KBM-7 (cell line): Measurements from ENCODE around the gene CLIC1.
A peak's percentile ranks its signal among the peaks of the same experiment; 100 is the strongest.

Experiments
- DNase-seq: peaks from one replicate; pipeline ENCODE4 v3.0.0-alpha.2; 2015
- in situ Hi-C: fragments of 300-500 bp; cut with MboI; formaldehyde crosslinking; loops from 2 replicates; pipeline ENCODE4 v1.14.3; 2020; ENCODE audit warnings: low sequenced_read_pairs, low pct_unique_long_range_greater_than_20kb, mixed read lengths

Gene CLIC1

DNA sequence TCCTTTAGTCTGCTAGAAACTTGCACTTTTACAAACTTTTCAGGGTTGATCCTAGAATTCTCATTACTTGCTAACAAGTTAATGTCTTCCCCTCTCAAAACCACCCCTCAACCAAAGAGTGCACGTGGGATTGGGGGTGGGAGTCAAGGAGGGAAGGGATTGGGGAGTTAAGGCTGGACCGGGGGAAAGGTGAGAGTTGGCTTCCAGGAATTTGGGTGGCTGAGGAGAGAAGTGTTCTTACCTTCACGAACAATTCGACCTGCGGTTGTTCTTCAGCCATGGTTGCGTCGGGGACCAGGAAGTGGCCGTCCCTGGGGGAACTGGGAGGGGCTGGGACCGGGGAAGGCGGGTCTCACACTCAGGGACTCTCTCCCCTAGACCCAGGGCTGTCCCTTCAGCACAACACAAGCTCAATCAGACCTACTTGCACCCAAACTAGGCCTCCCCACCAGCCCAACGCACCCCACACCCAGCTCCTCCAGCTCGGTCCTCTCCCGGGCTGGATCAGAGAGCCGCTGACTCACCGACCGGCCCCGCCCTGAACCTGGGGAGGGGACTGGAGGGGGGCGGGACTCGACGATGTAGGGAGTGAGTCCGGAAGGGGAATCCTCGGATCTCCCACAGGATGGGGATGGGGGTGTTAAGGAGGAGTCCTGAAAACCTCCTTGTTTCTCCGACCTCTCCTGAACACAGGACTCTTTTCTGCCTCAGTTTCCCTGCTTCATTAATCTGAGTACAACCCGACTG is at the start of gene CLIC1:
Gene CLIC1 (minus strand): TSS at position 510 of the 747 bp plus-strand sequence. CDS start 230 bp downstream, at position 280.
- in situ Hi-C loops = no loop called here
- peak; percentile 81 for DNase-seq

DNA sequence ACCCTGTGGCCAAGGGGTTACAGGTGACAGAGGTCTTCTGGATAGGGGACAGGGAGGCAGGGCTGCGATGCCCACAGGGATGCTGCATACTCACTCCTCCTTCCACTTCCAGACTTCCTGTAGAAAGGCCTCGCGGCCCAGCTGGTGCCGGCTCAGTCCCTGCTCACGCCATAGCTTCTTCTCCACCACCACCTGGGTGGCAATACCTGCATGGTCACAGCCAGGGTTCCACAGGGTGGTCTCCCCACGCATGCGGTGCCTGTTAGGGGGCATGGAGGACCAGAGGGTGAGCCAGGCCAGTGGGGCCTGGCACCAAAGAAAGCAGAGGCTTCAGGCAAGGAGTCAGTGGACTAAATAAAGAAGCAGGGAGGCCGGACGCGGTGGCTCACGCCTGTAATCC is 49.1 kb upstream of the CLIC1 start:
- in situ Hi-C loops = no loop called here
- DNase-seq = no peak

DNA sequence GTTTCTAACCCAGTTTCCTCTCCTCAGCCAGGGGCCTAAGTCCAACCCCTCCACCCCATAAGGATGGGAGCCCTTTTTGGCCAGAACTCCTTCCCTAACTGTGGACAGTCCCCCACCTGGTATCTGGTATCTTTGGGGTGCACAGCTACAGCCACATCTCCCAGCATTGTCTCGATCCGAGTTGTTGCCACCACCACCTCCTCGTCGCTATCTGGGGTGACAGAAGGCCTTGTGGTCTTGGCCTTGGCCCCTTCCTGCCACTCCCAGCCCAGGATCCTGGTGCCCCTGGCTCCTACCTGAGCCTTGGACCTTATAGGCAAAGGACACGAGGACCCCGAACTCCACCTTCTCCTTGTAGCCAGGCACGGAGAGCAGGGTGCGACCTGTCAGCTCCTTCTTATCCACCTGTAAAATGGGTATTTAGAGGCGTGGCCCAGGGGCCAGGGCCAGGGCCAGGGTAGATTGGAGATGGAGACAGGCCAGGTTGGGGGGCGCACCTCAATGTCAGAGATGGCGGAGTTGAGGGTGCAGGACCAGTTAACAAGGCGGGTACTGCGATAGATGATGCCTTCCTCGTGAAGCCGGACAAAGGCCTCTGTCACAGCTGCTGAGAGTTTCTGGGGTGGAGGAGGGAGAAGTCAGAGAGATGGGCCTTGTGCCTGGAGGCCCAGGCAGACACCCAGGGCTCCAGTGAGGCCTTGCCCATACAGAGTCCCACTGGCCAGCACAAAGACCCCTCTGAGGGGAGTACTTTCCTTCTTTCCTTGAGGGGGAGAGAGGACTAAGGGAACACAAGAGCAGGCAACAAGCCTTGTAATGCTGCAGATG is 48.0 kb upstream of the CLIC1 start:
- in situ Hi-C loops = no loop called here
- DNase-seq = no peak

DNA sequence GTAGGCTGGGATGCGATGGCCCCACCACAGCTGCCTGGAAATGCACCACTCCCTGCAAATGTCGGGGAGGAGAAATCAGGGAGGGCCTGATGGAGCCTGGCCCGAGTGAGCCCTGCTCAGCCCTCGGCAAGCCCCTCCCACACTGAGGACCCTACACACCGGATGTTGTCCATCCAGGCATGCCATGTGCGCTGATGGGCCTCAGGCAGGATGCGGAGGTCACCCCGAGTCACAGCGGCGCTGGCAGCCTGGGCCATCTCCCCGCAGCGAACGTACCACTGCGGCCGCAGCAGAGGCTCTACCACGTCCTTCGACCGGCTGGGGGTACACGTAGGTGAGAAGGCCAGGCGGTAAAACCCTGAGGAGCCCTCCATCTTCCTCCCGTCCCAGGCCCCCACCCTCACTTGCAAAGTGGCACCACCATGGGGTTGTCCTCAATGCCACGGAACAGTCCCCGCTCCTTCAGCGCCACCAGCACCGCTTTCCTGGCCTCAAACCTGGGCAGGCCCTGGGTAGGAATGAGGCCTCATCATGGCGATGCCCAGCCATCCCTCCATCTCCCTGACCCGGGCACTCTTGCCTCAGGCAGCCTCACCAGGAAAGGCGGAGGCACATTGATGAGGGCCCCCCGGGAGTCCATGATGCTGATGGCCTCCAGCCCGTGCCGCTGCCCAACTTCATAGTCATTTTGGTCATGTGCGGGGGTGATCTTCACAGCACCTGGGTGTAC is 46.0 kb upstream of the CLIC1 start:
- DNase-seq = no peak
- in situ Hi-C loops = no loop called here

DNA sequence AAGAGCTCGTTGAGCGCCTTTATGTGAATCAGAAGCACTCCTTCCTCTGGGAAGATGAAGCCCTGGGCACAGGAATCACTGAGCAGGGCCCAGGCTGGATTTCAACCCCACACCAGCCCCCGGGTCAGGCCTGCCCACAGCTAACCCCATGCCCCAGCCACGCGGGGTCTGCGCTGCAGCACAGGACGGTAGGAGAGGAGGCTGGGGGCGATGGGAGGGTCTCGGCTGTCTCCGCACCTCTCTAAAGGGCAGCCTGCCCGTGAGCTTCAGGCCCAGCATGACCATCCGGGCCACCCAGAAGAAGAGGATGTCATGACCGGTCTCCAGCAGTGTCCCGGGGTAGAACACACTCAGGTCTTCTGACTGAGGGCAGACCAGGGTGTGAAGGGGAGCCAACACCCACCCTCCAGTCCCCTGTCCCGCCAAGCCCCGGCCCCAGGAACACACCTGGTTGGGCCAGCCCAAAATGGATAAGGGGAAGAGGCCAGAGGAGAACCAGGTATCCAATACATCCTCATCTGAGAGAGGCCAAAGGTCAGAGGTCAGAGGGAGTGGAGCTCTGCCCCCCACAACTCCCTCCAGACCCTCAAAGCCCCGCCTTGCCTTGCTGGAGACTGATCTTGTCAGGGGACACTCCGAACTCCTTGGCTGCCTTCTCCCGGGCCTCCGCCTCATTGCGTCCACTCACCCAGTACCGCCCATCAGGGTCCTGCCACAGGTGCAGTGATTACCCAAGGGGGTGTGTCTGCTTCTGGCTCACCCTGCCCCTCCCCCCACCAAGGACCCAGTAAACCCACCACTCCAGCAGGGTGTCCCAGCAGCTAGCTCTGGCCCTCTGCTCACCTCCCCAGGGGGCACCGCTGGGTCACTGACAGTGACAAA is 45.2 kb upstream of the CLIC1 start:
- in situ Hi-C loops = no loop called here
- DNase-seq = no peak

DNA sequence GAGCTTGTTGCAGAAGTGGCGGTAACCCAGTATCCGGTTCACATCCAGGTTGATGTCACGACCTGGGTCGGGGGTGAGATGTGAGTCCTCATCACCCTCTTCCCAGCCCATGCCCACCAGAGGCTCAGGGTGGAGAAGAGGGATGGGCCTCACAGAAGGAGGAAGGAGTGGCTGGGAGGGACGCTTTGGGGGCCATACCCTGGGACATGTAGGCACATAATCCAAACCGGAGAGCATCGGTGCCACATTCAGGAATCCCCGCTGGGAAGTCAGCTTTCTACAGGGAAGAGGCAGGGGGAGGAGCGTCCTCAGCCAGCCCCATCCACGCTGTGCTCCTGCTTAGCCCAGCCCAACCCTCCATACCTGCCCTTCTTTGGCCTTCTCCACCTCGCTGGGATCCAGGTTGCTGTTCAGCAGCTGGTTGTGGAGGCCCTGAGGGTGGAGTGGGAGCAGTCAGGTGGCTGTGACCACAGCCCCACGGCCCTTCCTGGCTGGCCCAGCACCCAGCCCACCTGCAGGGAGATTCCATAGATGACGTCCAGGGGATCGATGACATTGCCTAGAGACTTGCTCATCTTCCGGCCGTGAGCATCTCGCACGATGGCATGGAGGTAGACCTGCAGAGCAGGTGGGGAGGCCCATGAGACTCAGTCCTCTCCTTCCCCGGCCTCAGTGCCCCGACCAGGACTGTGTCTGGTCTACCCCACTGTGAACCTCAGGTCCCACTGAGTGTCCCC is 44.3 kb upstream of the CLIC1 start:
- DNase-seq = no peak

DNA sequence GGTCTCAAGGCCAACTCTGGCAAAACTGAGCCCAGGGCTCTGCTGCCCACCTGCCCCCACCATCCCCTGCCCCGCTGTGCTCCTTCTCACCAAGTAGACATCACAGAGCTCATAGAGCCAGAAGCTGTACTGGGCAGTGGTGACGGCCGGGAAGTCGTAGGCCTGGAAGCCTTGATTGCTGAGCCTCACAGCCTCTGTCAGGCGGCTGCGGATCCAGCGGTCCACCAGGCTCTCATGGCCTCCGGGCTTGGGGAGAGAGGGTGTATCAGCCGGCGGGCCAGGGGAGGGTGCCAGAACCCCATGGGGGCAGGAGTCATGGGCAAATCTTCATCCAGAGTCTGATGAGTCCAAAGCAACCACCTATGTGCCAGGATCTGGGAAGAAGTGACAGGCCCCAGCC is 43.6 kb upstream of the CLIC1 start:
- DNase-seq = no peak
- in situ Hi-C loops = no loop called here

More for the DNA sequence above, 44.3 kb upstream of the CLIC1 start:
- in situ Hi-C loops = no loop called here

DNA sequence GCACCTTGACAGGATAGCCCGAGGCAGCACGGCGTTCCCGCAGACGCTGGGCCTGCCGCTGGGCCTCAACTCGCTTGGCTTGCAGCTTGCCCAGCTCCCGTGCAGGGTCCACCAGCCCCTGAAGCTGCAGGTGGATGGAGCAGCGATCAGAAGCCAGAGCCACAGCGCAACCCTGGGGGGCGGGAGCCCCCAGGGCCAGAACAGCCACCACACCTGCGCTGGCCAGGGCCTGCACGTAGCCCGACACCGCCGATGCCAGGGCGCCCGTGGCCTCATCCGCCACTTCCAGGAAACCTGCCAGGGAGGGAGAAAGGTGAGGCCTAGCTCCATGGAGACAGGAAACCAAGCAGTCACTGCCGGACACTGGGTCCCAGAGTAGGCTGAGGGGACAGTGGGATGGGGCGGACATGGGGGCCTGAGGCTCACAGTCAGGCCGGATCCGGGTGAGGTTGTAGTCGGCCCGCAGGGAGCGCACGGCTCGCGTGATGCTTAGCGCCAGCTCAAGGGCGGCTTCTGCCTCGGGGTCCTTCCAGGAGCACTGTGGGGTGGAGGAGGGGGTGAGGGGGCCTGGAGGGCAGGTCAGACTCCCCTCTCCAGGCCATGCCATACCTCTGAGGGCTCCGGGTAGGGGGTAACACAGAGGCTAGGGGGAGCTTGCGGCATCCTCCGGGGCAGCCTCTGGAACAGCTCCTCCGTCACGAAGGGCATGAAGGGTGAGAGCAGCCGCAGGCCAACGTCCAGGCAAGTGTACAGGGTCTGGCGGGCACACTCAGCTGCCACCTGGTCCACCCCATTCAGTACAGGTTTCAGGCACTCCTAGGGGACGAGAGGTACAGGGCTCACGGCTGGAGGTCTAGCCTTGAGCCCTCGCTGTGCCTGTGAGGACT is 42.9 kb upstream of the CLIC1 start:
- DNase-seq = no peak
- in situ Hi-C loops = no loop called here

DNA sequence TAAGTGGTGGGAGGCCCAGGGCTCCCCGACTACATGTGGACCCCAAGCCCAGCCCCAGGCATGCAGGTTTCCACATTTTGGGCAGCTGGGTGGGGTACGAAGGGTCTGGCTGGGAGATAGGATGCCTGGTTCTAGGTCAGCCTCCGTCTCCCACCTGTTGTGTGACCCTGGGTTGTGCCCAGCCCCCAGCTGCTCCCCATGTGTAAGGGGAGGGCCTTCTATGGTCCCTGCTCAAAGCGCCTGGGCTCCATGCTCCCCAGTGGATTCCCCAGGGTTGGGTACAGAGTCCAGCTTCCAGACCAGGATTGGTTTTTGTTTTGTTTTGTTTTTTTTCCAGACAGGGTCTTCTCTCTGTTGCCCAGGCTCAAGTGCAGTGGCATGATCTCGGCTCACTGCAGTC is 41.9 kb upstream of the CLIC1 start:
- in situ Hi-C loops = no loop called here
- DNase-seq = no peak

DNA sequence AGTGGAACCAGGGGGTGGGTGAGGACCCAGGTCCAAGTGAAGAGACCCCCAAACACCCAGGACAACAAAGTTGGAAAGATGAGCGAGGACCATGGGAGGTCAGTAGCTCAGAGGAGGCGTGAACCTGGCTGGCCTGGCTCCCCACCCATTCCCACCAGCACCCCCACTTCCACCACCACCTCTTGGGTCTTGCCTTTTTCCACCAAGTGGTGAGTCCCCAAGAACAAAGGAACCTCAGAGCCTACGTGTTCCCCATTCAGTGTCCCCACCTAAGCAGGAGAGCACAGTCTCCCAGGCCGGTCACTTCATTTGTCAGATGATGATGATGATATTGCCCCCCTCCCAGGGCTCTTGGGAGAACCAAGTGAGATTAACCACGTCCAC is 41.3 kb upstream of the CLIC1 start:
- in situ Hi-C loops = no loop called here
- no peak for DNase-seq

DNA sequence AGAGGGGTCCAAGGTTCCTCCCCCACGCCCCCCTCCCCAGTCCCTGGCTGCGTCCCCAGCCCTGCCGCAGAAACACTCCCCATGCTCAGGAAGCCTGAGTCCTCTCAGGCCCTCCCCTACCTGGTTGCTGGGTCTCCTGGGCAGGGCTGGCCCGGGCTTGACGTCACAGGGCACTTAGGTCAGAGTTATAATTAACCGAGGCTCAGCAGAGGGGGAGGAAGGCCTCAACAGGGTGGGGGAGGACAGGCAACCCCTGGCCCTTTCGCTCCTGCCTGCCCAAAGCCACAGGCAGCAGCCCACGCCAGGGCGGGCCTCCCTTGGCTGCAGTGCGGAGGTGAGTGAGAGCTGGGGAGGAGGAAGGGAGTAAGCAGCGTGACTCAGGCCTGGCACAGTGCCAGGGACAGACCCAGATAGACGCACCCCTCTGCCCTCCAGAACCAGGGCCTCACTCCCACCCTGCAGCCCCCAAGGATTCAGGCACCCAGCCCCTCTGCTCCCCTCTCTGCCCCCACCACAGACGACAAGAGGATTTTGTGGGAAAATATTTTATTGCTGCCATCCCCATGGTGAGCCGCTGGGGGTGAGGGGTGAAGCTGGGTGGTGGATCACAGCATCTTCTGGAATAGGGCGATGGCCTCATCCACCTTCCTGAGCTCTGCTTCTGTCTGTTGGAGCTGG is 40.8 kb upstream of the CLIC1 start, which contains the start of gene VWA7:
Gene VWA7 (minus strand): TSS at position 340 of the 678 bp plus-strand sequence. CDS start 549 bp downstream, outside the sequence.
- peak; percentile 94 for DNase-seq
- in situ Hi-C loops = no loop called here

DNA sequence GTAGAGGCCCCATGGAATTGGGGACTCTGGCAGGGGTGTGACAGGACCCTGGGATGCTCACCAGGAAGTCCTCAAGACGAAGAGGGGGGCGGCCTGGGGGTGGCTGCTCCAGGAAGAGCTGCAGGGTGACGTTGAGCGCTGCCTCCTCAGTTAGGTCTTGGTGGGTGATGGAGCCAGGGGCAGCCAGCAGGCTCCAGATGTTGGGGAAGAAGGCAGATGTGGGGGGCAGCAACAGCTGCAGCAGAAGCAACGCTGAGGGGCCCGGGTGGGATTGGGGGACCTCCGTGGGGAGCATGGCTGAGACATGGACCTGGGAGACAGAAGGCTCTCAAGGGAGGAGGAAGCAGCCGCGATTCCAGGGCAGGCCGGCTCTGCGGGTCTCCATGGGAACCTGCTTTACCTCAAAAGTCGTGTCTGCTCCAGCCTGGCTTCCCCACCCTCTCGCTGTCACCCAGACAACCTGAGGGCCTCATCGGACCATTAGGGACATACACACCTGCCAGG is 40.2 kb upstream of the CLIC1 start:
- no peak for DNase-seq
- in situ Hi-C loops = no loop called here

DNA sequence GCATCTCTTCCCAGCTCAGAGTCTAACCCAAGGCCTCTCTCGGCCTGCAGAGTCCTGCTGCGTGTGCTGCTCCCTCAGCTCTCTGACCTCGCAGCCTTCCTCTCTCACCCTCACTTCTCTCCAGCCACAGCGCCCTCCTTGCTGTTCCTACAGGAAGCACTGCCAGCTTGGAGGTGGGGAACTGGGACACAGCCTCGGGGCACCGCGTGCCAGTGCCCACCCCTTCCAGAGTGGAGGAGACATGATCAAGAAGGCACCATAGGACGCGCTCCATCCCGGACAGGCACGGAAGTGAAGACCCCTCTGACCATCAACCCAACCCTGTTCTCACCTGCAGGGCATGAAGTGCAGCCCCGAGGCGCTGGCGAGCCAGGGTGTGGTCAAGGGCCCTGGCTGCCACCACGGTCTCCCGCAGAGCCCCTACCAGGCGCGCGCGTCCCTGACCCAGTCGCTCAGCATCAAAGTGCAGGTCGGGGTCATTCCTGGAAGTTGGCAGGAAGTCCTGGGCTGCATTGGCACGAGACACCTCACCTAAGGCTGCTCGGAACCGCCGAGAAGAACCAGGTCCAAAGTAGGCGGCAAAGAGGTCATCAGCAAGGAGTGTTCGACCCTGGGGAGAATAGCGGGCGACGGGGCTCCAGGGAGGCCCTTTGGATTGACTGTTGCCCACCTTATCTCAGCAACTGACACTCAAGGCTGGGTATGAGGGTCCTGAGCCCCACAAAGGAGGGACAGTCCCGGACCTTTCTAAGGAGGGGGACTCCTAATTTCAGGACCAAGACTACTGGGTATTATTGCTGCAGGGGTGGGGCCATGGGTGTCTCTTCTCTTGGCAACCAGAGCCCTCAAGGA is 39.5 kb upstream of the CLIC1 start:
- in situ Hi-C loops = no loop called here

DNA sequence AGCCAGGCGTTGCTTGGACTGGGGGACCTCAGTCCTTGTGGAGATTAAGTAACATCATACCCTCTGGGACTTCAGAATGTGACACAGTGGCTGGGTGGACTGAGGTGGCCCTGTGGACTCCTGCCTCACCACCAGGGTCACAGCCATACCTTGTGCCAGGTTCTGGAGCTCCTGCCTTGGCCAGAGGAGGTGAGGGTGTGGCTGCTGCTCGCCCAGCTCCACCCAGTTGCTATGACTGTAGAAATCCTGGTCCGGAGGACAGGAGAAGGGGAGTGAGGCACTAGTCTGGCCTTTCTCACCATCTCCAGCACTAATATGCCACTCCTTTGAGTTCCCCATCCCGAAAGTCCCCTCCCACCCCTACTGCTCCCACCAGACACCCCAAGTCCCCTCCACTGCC is 38.9 kb upstream of the CLIC1 start:
- in situ Hi-C loops = no loop called here
- DNase-seq = no peak

More for the DNA sequence above, 39.5 kb upstream of the CLIC1 start:
- DNase-seq = no peak

DNA sequence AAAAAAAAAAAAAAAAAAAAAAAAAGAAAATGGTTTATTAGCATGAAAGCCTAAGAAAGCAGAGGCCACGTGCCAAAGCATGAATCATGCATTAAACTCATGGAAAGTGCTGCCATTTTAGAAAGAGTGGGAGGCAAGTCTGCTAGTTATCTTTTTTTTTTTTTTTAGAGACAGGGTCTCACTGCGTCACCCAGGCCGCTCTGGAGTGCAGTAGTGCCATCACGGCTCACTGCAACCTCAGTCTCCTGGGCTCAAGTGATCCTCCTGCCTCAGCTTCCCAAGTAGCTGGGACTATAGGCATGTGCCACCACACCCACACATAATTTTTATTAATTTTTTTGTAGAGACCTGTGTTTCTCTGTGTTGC is 35.6 kb upstream of the CLIC1 start:
- in situ Hi-C loops = no loop called here
- DNase-seq = peak; percentile 14

DNA sequence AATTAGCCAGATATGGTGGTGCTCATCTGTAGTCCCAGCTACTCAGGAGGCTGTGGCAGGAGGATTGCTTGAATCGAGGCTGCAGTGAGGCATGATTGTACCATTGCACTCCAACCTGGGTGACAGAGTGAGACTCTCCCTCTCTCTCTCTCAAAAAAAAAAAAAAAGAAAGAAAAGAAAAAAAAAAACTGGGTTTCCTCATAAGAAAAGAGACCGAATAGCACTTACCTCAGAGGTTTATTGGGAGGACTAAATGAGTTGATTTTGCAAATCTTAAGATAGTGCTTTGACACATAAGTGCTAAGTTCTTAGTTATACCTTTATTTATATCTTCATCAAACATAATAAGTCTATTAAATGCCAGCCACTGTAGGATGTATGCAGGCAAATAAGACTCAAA is 34.5 kb upstream of the CLIC1 start:
- no peak for DNase-seq
- in situ Hi-C loops = no loop called here
